GM23338 (cell line): ENCODE results near the gene C1orf50. TPM values are rescaled to one million over a fixed set of nuclear protein-coding genes. Genes with fewer than 3 reads are reported as not detected.

Experiments
- ATAC-seq: fragments of 200-7000 bp; cut with Tn5 transposase; 3 replicates; pipeline ENCODE4 v1.9.1; 2020
- DNase-seq: peaks from one replicate; pipeline ENCODE4 v3.0.0-alpha.2; 2015; ENCODE audit warnings: low spot score
- H2AFZ ChIP-seq: fragments of 200-600 bp; sonication (generic); 2 replicates; pipeline ENCODE4 v1.8.0; 2016; ENCODE audit warnings: antibody characterized with exemption, mild to moderate bottlenecking, moderate library complexity
- H3F3A ChIP-seq: fragments of 200-600 bp; sonication (generic); replicated peaks from 2 replicates; pipeline ENCODE4 v1.8.0; 2017; ENCODE audit warnings: antibody characterized with exemption, mixed run types, low read depth
- H3K27ac ChIP-seq: fragments of 200-600 bp; sonication (generic); 2 replicates; pipeline ENCODE4 v1.6.1; 2016; ENCODE audit warnings: low read depth
- H3K27me3 ChIP-seq: fragments of 200-600 bp; sonication (generic); 2 replicates; pipeline ENCODE4 v1.8.0; 2016; ENCODE audit warnings: mild to moderate bottlenecking, mixed run types, moderate library complexity; ENCODE audit not compliant: insufficient read depth
- H3K36me3 ChIP-seq: fragments of 200-600 bp; sonication (generic); 2 replicates; pipeline ENCODE4 v1.8.0; 2016; ENCODE audit warnings: mild to moderate bottlenecking; ENCODE audit not compliant: insufficient read depth
- H3K4me1 ChIP-seq: fragments of 200-600 bp; sonication (generic); 2 replicates; pipeline ENCODE4 v1.8.0; 2016; ENCODE audit warnings: mild to moderate bottlenecking, moderate library complexity; ENCODE audit not compliant: insufficient read depth
- H3K4me2 ChIP-seq: fragments of 200-600 bp; sonication (generic); 2 replicates; pipeline ENCODE4 v1.7.1; 2017; ENCODE audit warnings: mixed run types
- H3K4me3 ChIP-seq: fragments of 200-600 bp; sonication (generic); 2 replicates; pipeline ENCODE4 v1.6.1; 2016; ENCODE audit warnings: mixed run types
- H3K79me2 ChIP-seq: fragments of 200-600 bp; sonication (generic); replicated peaks from 2 replicates; pipeline ENCODE4 v1.8.0; 2017; ENCODE audit warnings: mild to moderate bottlenecking; ENCODE audit not compliant: insufficient read depth
- H3K9me2 ChIP-seq: fragments of 200-600 bp; sonication (generic); 2 replicates; pipeline ENCODE4 v1.8.0; 2017; ENCODE audit not compliant: insufficient read depth
- H4K20me1 ChIP-seq: fragments of 200-600 bp; sonication (generic); replicated peaks from 2 replicates; pipeline ENCODE4 v1.8.0; 2017; ENCODE audit warnings: mild to moderate bottlenecking; ENCODE audit not compliant: insufficient read depth
- H3K27ac Mint-ChIP-seq: 2 replicates; pipeline ENCODE4 v1.8.0; 2020; ENCODE audit warnings: inconsistent platforms, mild to moderate bottlenecking, moderate library complexity, mixed read lengths
- H3K27me3 Mint-ChIP-seq: 3 replicates; pipeline ENCODE4 v1.8.0; 2022; ENCODE audit warnings: low read depth, mild to moderate bottlenecking, moderate library complexity, mixed read lengths, inconsistent platforms; ENCODE audit not compliant: insufficient read depth, poor library complexity
- H3K36me3 Mint-ChIP-seq: 3 replicates; pipeline ENCODE4 v1.8.0; 2021; ENCODE audit warnings: low read depth, mild to moderate bottlenecking, inconsistent platforms, moderate library complexity, mixed read lengths
- H3K4me1 Mint-ChIP-seq: 3 replicates; pipeline ENCODE4 v1.8.0; 2020; ENCODE audit warnings: mild to moderate bottlenecking, inconsistent platforms, mixed read lengths
- H3K4me3 Mint-ChIP-seq: 3 replicates; pipeline ENCODE4 v1.8.0; 2021; ENCODE audit warnings: moderate library complexity, mild to moderate bottlenecking, inconsistent platforms, mixed read lengths
- H3K9me3 Mint-ChIP-seq: 3 replicates; pipeline ENCODE4 v1.8.0; 2020; ENCODE audit warnings: moderate library complexity, mild to moderate bottlenecking, inconsistent platforms, mixed read lengths
- CREB1 ChIP-seq: fragments of 250-450 bp; sonication (Bioruptor Pico); IDR thresholded peaks from 2 replicates; pipeline ENCODE4 v1.5.0; 2020; ENCODE audit warnings: low read depth, mild to moderate bottlenecking, moderate library complexity
- ETS1 ChIP-seq: IDR thresholded peaks from 2 replicates; pipeline ENCODE4 v1.6.1; 2016; ENCODE audit warnings: antibody characterized with exemption
- EZH2 ChIP-seq: fragments of 200-600 bp; sonication (generic); IDR thresholded peaks from one replicate; pipeline ENCODE4 v1.8.0; 2017; ENCODE audit warnings: antibody characterized with exemption, mild to moderate bottlenecking, low read depth; ENCODE audit not compliant: unreplicated experiment
- EZH2phosphoT487 ChIP-seq: fragments of 200-600 bp; sonication (generic); IDR thresholded peaks from one replicate; pipeline ENCODE4 v1.8.1; 2018; ENCODE audit warnings: antibody characterized with exemption; ENCODE audit not compliant: unreplicated experiment
- JUNB ChIP-seq: IDR thresholded peaks from one replicate; pipeline ENCODE4 v1.6.1; 2016; ENCODE audit warnings: antibody characterized with exemption; ENCODE audit not compliant: unreplicated experiment
- NANOG ChIP-seq: IDR thresholded peaks from 2 replicates; pipeline ENCODE4 v1.6.1; 2016; ENCODE audit warnings: antibody characterized with exemption, borderline replicate concordance
- POLR2AphosphoS5 ChIP-seq: IDR thresholded peaks from 2 replicates; pipeline ENCODE4 v1.6.1; 2016; ENCODE audit warnings: antibody characterized with exemption, low read depth
- ZNF114 ChIP-seq: fragments of 250-450 bp; sonication (Bioruptor Pico); IDR thresholded peaks from 2 replicates; pipeline ENCODE4 v1.5.0; 2020; ENCODE audit warnings: mild to moderate bottlenecking, moderate library complexity
- ZNF331 ChIP-seq: fragments of 250-450 bp; sonication (Bioruptor Pico); IDR thresholded peaks from 2 replicates; pipeline ENCODE4 v1.5.0; 2020; ENCODE audit warnings: low read depth, mild to moderate bottlenecking, moderate library complexity
- ZNF462 ChIP-seq: fragments of 250-450 bp; sonication (Bioruptor Pico); IDR thresholded peaks from 2 replicates; pipeline ENCODE4 v1.5.0; 2020; ENCODE audit warnings: mild to moderate bottlenecking, moderate library complexity
- polyA plus RNA-seq: library from polyadenylated mRNA; unstranded; fragments of >200 nt; fragmentation: Nextera tagmentation; extraction: Ambion mirVana; gene quantifications from 2 replicates; pipeline ENCODE4 v1.2.1, GENCODE V29; 2016
- total RNA-seq: library from RNA; depleted of rRNA; stranded (reverse); fragments of >200 nt; shearing (Covaris generic); gene quantifications from 2 replicates; pipeline ENCODE4 v1.2.3, GENCODE V29; 2014

C1orf50 gene
- total and polyA plus RNA-seq, 2 experiments from 2014 or later = 4.4 to 4.7 TPM

GRCh38 chr1:42738678-42739226 lies 28.3 kb upstream of the C1orf50 start (continued):
- TF ChIP-seq CREB1 (CRISPR knock-in tag) (no peak), ETS1 (no peak), EZH2 (no peak), ZNF114 (CRISPR knock-in tag) (no peak), EZH2phosphoT487 (no peak)

- Mint-ChIP-seq H3K4me3 (peak within 1 kb of the TSS; percentile 60), H3K4me1 (peaks cover 42% of the 10 kb centered on the region), H3K27me3 (peaks cover 12% of the 10 kb centered on the region), H3K36me3 (peaks cover 2% of the 10 kb centered on the region; the same call in 1 of the 3 replicates), H3K9me3 (no peaks in the 10 kb centered on the region), H3K27ac (peak within 1 kb of the TSS; percentile 84)
- DNase-seq (peak; percentile 93), ATAC-seq (peak; percentile 90)
- Histone ChIP-seq H3K27ac (0 out of 2 replicates have a peak within 1 kb of the TSS, but pooled peaks have one; percentile 55), H3K4me2 (peak within 1 kb of the TSS; percentile 85), H3K79me2 (no peaks in the 10 kb centered on the region), H3K9me2 (no peaks in the 10 kb centered on the region), H3K27me3 (no peaks in the 10 kb centered on the region), H3K4me1 (peaks cover 22% of the 10 kb centered on the region), H2AFZ (peak within 1 kb of the TSS; percentile 95), H4K20me1 (no peaks in the 10 kb centered on the region), H3F3A (no peaks in the 10 kb centered on the region), H3K36me3 (no peaks in the 10 kb centered on the region), H3K4me3 (peak within 1 kb of the TSS; percentile 47)
- TF ChIP-seq ZNF114 (CRISPR knock-in tag) (no peak), CREB1 (CRISPR knock-in tag) (no peak), POLR2AphosphoS5 (peak; percentile 62), ZNF331 (no peak), JUNB (peak; percentile 75), NANOG (no peak), ETS1 (no peak), ZNF462 (CRISPR knock-in tag) (no peak)
Observed at GRCh38 chr1:42739753-42740700, 27.0 kb upstream of the C1orf50 start, which contains the start of gene CLDN19. Gene CLDN19, minus strand, starts transcription at chr1:42740236. Its CDS starts 173 bp downstream, at chr1:42740063.
